Effector CD4-positive, alpha-beta T cell (primary cell): ENCODE data around the gene SSH2.

Experiments used
- DNase-seq: peaks from one replicate; pipeline ENCODE4 v3.0.0-alpha.2; 2020

SSH2 gene

GRCh38 chr17:29620779-29621500 is 309.1 kb downstream of the SSH2 start:
- DNase-seq: no peak

GRCh38 chr17:29620271-29620670 is 309.8 kb downstream of the SSH2 start:
- no peak for DNase-seq

GRCh38 chr17:29619251-29619650 is 310.8 kb downstream of the SSH2 start:
- no peak for DNase-seq

- no peak for DNase-seq
Observed at GRCh38 chr17:29618272-29619065, 311.6 kb downstream of the SSH2 start.

- peak; percentile 87 for DNase-seq
Observed at GRCh38 chr17:29617481-29618271, 312.4 kb downstream of the SSH2 start.

GRCh38 chr17:29617125-29617480 is 312.9 kb downstream of the SSH2 start:
- peak; percentile 88 for DNase-seq

- no peak for DNase-seq
Observed at GRCh38 chr17:29616300-29617048, 313.6 kb downstream of the SSH2 start.

- DNase-seq: peak; percentile 79
Observed at GRCh38 chr17:29615492-29616299, 314.3 kb downstream of the SSH2 start.

- DNase-seq: peak; percentile 48
Observed at GRCh38 chr17:29615048-29615385, 315.0 kb downstream of the SSH2 start.

GRCh38 chr17:29614349-29615047 is 315.5 kb downstream of the SSH2 start:
- no peak for DNase-seq

- no peak for DNase-seq
Observed at GRCh38 chr17:29613856-29614255, 316.2 kb downstream of the SSH2 start.

- DNase-seq: peak; percentile 92
Observed at GRCh38 chr17:29613352-29613837, 316.6 kb downstream of the SSH2 start.

GRCh38 chr17:29612404-29613280 is 317.4 kb downstream of the SSH2 start:
- DNase-seq: no peak

GRCh38 chr17:29612094-29612403 is 318.0 kb downstream of the SSH2 start:
- DNase-seq: no peak

GRCh38 chr17:29611351-29612093 is 318.5 kb downstream of the SSH2 start:
- no peak for DNase-seq

GRCh38 chr17:29610395-29610794 is 319.6 kb downstream of the SSH2 start:
- DNase-seq: no peak

GRCh38 chr17:29608986-29609385 is 321.0 kb downstream of the SSH2 start:
- DNase-seq: no peak

- DNase-seq: no peak
Observed at GRCh38 chr17:29607557-29608195, 322.4 kb downstream of the SSH2 start.

GRCh38 chr17:29603109-29603674 is 326.8 kb downstream of the SSH2 start:
- no peak for DNase-seq
